GM19372 (cell line): Measurements from ENCODE around the gene CCDC6.
"Not testable (repeated sequence)": the region's sequence is repeated elsewhere in the genome, so short reads cannot be mapped to it uniquely, and the experiment has no call there.

Experiments used
- ATAC-seq: cut with Tn5 transposase; IDR thresholded peaks from one replicate; pipeline ENCODE4 v1.9.1; 2021; ENCODE audit warnings: mild to moderate bottlenecking, low read depth, moderate library complexity; ENCODE audit not compliant: unreplicated experiment

Gene CCDC6

DNA sequence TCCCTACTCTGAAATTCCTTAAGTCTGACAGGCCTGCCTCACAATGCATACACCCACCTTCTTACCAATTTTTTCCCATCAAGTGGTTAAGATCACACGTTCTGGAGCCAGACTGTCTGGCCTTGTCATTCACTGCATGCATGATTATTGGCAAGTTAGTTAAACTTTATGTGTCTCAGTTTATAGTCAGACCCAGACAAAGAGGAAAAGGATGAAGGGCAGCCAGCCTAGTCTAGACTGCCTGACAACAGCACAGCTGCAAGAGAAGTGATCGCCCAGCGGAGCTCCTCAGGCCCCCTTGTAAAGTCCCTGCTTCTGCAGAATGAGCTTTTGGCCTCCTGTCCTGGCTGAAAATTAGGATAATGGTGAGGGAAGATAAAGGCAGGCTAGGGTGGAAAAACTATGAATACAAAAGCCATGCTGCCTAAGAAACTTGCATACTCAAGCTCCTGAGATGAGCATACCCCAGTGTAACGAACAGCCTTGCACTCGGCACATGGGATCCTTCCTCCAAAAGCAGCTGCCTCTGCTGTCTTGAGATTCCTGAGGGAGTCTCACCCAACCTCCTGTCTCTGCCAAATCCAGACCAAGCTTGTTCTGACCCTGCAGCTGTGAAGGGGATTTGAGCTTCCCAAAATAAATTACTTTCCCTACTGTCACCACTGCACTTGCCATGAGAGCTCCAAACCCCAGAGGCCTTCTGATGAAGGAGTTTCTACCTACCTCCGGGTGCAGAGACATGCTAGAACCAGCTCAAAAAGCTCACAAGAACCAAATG is 126.4 kb downstream of the CCDC6 start:
- ATAC-seq = no peak

DNA sequence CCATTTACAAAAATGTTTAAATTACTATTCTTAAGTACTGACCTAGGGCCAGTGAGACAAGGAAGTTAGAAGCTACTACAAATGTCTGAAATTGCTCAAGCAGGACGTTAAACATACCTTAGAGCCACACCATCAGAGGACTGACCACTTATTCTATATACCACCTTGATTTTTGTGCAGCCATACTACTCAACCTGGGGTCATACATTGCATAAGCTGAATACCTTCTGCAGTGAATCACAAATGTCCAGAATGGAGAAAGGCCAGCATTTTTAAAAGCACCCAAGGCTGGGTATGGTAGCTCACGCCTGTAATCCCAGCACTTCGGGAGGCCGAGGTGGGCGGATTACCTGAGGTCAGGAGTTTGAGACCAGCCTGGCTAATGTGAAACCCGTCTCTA is 131.9 kb downstream of the CCDC6 start:
- no peak for ATAC-seq

DNA sequence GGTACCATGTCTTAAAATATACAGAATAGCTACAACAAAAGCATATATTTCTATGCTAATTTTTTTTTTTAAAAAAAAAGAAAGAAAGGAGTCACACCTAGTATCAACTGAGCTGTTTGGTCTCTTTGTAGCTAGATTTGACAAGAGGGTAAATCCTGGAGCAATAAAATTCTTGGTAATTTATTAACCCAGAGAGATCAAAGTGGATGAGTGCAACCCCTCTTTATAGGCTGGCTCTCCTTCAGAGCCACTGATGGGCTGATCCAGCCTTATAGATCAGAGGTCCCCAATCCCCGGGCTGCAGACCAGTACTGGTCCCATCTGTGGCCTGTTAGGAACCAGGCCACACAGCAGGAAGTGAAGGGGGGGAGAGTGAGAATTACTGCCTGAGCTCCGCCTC is 133.3 kb downstream of the CCDC6 start:
- no peak for ATAC-seq

DNA sequence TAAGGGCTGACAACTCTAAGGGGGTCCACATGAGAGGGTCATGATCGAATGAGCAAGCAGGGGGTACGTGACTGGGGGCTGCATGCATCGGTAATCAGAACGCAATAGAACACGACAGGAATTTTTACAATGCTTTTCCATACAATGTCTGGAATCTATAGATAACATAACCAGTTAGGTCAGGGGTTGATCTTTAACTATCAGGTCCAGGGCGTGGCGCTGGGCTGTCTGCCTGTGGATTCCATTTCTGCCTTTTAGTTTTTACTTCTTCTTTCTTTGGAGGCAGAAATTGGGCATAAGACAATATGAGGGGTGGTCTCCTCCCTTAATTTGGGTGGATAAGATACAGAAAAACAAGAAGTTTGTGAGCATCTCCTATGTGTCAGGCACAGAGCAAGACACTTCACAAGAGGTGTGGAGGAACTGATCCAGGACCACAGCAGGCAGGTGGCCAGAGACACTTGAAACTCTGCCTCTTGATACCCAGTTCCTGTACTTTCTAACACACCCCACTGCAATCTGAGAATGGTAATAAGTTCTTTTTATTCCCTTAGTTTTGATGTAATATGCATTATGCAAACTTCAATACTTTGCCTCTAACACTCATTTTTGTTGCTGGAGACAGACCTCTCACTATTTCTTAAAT is 135.1 kb downstream of the CCDC6 start:
- ATAC-seq = no peak

DNA sequence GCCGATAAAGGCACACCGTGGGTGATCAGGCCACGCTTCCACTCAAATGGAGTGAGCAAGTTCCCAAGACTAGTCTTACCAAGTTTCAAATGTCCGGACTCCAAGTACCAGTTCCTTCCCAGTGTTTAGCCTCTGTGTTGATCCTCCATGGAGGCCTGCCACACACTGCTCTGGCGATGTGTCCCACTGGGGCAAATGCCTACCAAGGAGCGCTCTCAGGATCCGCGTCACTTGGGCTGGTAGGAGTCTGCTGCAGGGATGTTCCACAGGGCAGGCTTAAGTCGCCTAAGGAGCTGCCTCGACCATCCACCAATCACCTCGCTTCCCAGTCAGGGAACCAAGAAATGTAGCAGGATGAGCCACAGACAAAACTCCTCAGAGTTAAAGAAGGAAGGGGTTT is 135.7 kb downstream of the CCDC6 start:
- no peak for ATAC-seq

DNA sequence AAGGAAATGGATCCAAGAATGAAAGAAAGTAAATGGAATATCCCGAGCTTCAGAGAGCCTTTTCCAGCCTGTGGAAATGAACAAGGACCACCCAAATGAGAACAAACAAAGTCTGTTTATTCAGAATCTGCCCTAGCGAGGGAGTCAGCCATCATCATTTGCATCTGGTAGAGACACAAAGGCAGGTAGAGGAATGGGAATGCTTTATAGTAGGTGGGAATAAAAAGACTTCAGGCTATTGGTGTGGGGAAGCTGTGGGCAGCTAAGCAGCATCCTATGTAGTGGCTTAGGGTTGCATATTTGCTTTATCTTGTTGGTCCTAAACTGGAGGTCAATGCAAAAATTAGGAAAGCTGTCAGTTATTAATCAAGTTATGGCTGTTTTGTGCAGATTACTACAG is 143.9 kb downstream of the CCDC6 start:
- no peak for ATAC-seq

DNA sequence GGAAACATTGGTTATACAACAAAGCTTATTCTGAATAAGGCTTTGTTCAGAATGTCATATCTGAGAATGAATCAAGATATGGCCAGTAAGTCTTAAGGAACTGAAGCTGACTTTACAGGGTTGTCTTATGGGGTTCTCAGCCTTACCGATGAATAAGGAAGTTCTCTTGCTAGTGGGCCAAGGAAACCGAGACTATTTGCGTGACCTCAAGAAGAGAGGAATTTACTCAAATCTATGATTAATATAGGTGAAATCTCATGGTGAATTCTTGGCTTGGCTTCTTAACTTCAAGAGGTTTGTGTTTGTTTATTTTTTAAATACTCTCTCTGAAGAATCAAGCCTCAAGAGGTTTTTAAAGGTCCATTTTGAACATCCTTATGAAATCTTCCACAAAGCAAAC is 148.4 kb downstream of the CCDC6 start:
- ATAC-seq = no peak

DNA sequence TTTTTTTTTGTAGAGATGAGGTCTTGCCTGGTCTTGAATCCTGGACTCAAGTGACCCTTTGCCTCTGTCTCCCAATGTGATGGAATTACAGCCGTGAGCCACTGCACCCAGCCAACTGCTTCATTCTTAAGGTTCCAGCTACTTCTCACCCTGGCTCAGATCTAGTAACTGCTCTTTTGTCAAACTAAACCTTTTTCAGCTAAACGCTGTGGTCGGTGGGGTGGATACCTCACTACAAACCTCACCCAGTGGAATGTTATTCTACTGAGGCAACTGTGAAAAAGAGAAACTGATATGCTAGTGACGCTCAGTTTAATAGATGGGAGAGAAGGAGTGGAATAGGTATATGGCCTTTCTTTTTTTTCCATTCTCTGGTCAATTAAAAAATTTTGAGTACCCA is 151.4 kb downstream of the CCDC6 start:
- ATAC-seq = no peak

DNA sequence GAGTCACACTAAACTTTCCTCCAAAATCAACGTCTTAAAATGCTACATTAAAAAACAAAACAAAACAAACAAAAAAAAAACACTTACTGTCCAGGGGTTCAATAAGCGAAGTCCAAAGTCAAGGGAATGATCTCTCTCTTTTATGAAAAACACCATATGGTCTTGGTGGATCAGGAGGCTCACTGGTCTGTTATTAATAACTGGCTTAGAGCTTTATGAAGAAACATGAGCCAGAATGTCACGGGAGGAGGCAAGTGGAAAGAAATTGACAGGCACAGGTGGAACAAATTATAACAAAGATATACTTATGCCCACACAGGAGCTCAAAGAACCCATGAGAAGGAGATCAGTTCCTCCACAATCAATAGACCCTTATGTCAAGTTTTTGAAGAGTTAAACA is 153.1 kb downstream of the CCDC6 start, which contains the start of gene MRLN:
MRLN (minus strand) TSS at position 189 of the 400 bp plus-strand sequence.
- ATAC-seq = no peak

DNA sequence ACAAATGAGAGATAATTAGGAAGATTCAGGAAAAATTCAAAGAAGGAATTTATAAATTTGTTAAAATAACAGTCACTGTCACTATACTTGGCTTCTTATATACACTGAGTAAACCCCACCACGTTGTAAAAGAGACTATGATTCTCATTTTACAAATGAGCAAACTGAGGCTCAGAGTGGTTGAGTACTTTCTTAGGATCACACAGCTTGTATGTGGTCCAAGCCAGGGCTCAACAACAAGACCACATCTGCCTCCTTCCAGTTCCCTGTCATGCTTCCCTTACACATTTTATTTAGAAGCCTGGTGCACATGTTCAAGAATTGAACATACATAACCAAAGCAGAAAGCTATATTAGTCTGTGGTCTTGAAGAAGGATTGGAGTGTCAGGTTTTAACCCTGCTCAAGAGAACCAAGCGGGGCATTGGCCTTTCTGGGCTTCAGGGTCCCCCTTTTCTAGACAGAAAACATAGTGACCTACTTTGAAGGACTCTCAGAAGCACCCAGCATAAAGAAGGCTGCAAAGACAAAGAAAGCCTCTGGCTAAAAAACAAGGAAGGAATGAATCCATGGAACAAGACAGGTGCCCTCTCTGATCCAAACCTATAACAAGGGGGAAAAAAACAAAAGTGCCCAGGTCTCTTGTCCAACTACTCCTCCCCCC is 153.9 kb downstream of the CCDC6 start:
- no peak for ATAC-seq

DNA sequence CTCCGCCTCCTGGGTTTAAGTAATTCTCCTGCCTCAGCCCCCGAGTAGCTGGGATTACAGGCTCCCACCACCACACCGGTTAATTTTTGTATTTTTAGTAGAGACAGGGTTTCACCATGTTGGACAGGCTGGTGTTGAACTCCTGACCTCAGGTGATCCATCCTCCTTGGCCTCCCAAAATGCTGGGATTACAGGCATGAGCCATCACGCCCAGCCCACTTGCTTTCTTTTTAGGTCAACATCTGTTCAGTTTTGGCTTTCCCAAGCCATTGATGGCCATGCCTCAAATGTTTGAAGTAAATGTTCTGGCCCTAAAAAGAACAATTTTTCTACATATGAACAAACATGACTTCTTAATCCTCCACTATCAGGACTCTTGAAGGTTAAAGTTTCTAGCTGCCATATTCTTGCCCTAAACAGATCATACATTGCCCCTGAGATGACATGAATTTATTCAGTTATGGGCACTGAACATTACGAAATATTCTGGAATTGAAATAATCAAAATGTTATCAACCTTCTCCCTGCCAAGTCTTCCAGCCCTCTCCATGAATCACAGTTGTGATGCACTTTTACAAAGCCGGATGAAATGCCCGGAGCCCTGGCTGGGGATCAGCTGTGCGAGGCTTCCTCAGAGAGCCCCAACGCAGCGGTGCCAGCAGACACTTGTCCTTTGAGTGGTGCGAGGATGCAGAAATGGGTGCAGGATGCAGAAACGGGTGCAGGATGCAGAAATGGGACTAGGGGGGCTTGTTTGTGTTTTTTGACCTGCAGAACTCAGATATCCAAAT is 156.0 kb downstream of the CCDC6 start:
- ATAC-seq = no peak

DNA sequence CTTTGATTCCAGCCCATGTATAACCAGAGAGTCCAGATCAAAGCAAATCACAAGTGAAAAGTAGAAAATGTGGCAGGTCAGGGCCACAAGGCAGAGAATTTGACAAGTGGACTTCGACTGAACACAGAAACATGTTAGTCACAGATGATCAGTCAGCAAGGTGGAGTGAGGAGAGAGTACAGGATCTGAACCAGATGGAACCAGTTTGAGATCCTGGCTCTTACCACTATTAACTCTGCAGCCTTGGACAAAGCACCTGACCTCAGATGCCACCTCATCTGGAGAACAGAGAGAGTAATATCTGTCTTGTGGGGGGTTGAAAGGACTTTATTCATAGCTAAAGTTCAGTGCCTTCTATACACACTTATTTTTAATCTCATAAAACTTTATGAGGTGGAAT is 157.5 kb downstream of the CCDC6 start:
- no peak for ATAC-seq

DNA sequence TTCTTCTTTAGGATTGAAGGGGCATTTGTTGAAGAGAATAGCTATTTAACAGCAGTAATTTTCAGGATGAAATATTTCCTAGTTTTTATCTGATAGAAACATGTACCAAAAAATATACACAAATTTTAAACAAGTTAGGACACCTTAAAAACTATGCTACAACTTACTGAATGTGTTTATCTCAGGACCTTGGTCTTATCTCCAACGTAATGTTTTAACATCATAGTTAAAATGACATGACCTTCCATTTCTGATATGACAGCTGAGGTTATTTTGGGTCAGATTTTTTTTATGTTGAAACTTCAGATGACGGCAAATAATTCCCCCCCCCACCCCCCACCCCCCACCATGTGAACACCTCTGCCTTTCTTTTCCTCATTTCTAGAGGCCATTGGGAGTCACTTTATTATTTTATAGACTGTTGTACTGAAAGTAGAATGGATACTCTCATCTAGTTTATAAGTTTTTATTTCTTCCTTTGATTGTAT is 161.1 kb downstream of the CCDC6 start:
- no peak for ATAC-seq

DNA sequence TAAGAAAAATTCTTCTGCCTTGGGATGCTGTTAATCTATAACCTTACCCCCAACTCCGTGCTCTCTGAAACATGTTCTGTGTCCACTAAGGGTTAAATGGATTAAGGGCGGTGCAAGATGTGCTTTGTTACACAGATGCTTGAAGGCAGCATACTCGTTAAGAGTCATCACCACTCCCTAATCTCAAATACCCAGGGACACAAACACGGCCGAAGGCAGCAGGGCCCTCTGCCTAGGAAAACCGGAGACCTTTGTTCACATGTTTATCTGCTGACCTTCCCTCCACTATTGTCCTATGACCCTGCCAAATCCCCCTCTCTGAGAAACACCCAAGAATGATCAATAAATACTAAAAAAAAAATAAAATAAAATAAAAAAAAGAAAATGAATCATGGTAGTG is 161.6 kb downstream of the CCDC6 start:
- not testable (repeated sequence) for ATAC-seq

DNA sequence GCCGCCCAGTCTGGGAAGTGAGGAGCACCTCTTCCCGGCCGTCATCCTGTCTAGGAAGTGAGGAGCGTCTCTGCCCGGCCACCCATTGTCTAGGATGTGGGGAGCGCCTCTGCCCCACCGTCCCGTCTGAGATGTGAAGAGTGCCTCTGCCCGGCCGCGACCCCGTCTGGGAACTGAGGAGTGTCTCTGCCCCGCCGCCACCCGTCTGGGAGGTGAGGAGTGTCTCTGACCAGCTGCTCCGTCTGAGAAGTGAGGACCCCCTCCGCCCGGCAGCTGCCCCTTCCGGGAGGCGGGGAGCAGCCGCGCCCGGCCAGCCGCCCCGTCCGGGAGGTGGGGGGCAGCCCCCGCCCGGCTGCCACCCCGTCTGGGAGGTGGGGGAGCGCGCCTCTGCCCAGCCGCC is 162.2 kb downstream of the CCDC6 start:
- ATAC-seq = not testable (repeated sequence)

DNA sequence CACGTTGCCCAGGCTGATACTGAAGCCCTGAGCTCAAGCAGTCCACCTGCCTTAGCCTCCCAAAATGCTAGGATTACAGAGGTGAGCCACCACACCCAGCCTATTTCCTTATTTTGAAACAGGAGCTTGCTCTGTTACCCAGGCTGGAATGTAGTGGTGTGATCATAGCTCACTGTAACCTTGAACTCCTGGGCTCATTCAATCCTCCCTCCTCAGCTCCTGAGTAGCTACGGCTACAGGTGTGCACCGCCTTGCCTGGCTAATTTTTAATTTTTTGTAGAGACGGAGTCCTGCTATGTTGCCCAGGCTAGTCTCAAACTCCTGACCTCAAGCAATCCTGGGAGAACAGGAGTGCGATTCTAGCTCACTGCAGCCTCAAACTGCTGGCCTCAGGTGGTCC is 164.8 kb downstream of the CCDC6 start:
- no peak for ATAC-seq

DNA sequence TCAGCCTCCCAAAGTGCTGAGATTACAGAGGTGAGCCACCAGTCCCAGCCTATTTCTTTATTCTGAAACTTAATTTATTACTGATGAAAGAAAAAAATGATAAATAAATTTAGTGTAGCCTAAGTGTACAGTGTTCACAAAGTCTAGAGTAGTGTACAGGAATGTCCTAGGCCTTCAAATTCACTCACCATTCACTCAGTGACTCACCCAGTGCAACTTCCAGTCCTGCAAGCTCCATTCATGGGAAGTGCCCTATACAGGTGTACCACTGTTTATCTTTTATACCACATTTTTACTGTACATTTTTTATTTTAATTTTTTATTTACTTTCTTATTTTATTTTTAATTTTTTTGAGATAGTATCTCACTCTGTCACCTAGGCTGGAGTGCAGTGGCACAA is 165.3 kb downstream of the CCDC6 start:
- ATAC-seq = no peak
